ENCODE measurements around the gene FSCN2.

Gene FSCN2

DNA sequence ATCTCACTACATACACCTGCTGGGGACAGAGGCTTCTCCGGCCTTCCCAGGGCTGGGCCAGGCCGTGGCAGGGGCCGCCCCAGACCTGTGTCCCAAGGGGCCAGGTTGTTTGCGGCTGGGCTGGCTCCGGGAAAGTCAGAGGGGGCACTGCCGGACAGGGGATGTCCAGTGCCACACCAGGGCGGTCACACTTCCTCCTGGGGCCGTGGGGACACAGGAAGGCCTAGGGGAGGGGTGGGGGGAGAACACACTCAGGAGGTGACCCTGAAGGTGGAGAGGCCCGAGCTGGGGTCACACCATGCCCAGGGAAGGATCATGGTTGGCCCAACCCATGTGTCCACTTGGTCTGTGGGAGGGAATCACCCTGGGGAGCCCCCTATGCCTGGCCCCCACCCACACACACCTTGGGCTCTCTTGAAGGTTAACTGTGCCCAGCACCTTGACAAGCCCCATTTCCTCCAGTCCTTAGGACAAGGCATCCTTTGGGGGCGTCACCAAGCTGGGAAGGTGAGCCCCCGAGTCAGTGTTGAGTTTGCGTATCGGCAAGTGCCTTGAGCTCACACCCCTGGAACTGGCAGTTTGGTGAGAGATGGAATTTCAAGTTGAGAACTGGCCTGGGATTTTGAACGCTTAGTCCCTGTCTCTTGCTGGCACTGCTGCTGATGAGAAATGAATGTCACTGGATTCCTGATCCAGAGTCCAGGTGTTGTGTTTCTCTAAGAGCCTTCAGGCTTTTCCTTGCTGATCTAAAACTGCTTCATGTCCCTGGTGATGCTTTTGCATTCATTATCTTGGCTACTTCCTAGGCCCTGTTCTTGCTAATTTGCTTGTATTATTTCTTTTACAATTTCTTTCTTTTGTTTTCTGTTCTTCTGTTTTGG is 7.9 kb upstream of the FSCN2 start:
- Histone ChIP-seq H3F3A (ENCODE audit: insufficient read depth, low read length) (peaks cover 8% of the 10 kb centered on the region; the same call in 1 of the 2 replicates), H3K4me2 (ENCODE audit: low read length) (peak overlapping the region; percentile 96; the same call in 1 of the 2 replicates), H3K36me3 (ENCODE audit: insufficient read depth, low read length) (no peaks in the 10 kb centered on the region), H3K9me2 (ENCODE audit: low read depth, low read length) (no peaks in the 10 kb centered on the region), H2AFZ (ENCODE audit: low read length) (no peak overlapping the region), H3K79me2 (ENCODE audit: insufficient read depth, low read length) (no peaks in the 10 kb centered on the region), H3K4me3 (ENCODE audit: low read depth, low read length, poor library complexity, severe bottlenecking) (peak overlapping the region; percentile 56), H3K27ac (ENCODE audit: low read depth, low read length, poor library complexity, severe bottlenecking) (no peak overlapping the region), H3K27me3 (ENCODE audit: insufficient read depth, low read length) (peaks cover 16% of the 10 kb centered on the region; the same call in 1 of the 2 replicates), H3K4me1 (ENCODE audit: insufficient read depth, low read length, severe bottlenecking) (peaks cover 49% of the 10 kb centered on the region), H4K20me1 (ENCODE audit: insufficient read depth, low read length) (no peaks in the 10 kb centered on the region), H3K9ac (ENCODE audit: low read length) (peak overlapping the region; percentile 61; the same call in 1 of the 2 replicates), H3K9me3 (ENCODE audit: low read length) (no peaks in the 10 kb centered on the region)
- no peak for TF ChIP-seq EZH2 (IDR thresholded peaks at IDR 0.05; ENCODE audit: borderline replicate concordance, low read length)
- TF ChIP-seq, protein P1, sequence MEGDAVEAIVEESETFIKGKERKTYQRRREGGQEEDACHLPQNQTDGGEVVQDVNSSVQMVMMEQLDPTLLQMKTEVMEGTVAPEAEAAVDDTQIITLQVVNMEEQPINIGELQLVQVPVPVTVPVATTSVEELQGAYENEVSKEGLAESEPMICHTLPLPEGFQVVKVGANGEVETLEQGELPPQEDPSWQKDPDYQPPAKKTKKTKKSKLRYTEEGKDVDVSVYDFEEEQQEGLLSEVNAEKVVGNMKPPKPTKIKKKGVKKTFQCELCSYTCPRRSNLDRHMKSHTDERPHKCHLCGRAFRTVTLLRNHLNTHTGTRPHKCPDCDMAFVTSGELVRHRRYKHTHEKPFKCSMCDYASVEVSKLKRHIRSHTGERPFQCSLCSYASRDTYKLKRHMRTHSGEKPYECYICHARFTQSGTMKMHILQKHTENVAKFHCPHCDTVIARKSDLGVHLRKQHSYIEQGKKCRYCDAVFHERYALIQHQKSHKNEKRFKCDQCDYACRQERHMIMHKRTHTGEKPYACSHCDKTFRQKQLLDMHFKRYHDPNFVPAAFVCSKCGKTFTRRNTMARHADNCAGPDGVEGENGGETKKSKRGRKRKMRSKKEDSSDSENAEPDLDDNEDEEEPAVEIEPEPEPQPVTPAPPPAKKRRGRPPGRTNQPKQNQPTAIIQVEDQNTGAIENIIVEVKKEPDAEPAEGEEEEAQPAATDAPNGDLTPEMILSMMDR (IDR thresholded peaks at IDR 0.05; ENCODE audit: low read length): no peak

- no peak overlapping the region for H3K4me3 ChIP-seq (ENCODE audit: low read depth, low read length, poor library complexity, severe bottlenecking)
- no peak for TF ChIP-seq EZH2 (IDR thresholded peaks at IDR 0.05; ENCODE audit: borderline replicate concordance, low read length)
- TF ChIP-seq, protein P1 (IDR thresholded peaks at IDR 0.05; ENCODE audit: low read length): peak; percentile 56
- H3K27ac ChIP-seq (ENCODE audit: low read depth, low read length, poor library complexity, severe bottlenecking): no peak overlapping the region
- no peak overlapping the region for H2AFZ ChIP-seq (ENCODE audit: low read length)
- H4K20me1 ChIP-seq (ENCODE audit: insufficient read depth, low read length): no peaks in the 10 kb centered on the region
- peaks cover 24% of the 10 kb centered on the region for H3K4me1 ChIP-seq (ENCODE audit: insufficient read depth, low read length, severe bottlenecking)
- no peak overlapping the region for H3K4me2 ChIP-seq (ENCODE audit: low read length)
- H3K27me3 ChIP-seq (ENCODE audit: insufficient read depth, low read length): peaks cover 28% of the 10 kb centered on the region; the same call in 1 of the 2 replicates
- no peaks in the 10 kb centered on the region for H3K9me2 ChIP-seq (ENCODE audit: low read depth, low read length)
- no peaks in the 10 kb centered on the region for H3F3A ChIP-seq (ENCODE audit: insufficient read depth, low read length)
- no peak overlapping the region for H3K9ac ChIP-seq (ENCODE audit: low read length)
- H3K36me3 ChIP-seq (ENCODE audit: insufficient read depth, low read length): no peaks in the 10 kb centered on the region
- H3K9me3 ChIP-seq (ENCODE audit: low read length): no peaks in the 10 kb centered on the region
- no peaks in the 10 kb centered on the region for H3K79me2 ChIP-seq (ENCODE audit: insufficient read depth, low read length)
Observed at GRCh38 chr17:81522491-81523401, 5.4 kb upstream of the FSCN2 start.

DNA sequence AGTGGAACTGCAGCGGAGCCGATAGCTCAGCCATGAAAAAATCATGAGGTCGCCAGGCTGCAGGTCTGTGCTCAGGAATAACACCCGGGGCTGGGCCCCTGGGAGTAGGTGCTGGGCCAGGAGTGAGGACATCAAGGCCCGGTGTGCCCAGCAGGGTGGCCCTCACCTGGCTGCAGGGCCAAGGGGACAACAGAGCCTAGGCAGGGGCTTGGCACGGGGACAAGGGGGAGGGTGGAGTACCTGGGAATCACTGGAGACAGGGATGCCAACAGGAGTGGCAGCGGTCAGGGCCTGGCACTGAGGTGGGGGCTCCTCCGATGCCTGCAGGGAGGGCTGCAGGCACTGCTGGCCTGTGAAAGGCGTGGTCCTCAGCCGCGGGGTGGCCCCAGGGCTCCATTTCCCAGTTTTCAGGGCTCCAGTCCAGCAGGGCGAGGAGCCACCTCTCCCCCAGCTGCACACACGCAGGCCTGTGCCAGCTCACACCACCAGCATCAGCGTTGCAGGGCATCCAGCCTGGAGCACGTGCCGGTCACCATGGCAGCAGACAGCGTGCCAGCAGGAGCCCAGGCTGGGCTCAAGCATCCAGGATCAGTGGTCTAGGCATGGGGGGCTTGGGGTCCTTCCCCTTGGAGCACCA is 4.7 kb upstream of the FSCN2 start:
- Histone ChIP-seq H3K9me3 (ENCODE audit: low read length) (no peaks in the 10 kb centered on the region), H3K9ac (ENCODE audit: low read length) (no peak overlapping the region), H3K79me2 (ENCODE audit: insufficient read depth, low read length) (no peaks in the 10 kb centered on the region), H3F3A (ENCODE audit: insufficient read depth, low read length) (no peaks in the 10 kb centered on the region), H4K20me1 (ENCODE audit: insufficient read depth, low read length) (no peaks in the 10 kb centered on the region), H3K36me3 (ENCODE audit: insufficient read depth, low read length) (no peaks in the 10 kb centered on the region), H3K27ac (ENCODE audit: low read depth, low read length, poor library complexity, severe bottlenecking) (no peak overlapping the region), H3K4me1 (ENCODE audit: insufficient read depth, low read length, severe bottlenecking) (peaks cover 16% of the 10 kb centered on the region), H3K4me2 (ENCODE audit: low read length) (no peak overlapping the region), H3K4me3 (ENCODE audit: low read depth, low read length, poor library complexity, severe bottlenecking) (no peak overlapping the region), H3K27me3 (ENCODE audit: insufficient read depth, low read length) (peaks cover 28% of the 10 kb centered on the region; the same call in 1 of the 2 replicates), H2AFZ (ENCODE audit: low read length) (no peak overlapping the region), H3K9me2 (ENCODE audit: low read depth, low read length) (no peaks in the 10 kb centered on the region)
- TF ChIP-seq, protein P1 (IDR thresholded peaks at IDR 0.05; ENCODE audit: low read length): no peak
- no peak for TF ChIP-seq EZH2 (IDR thresholded peaks at IDR 0.05; ENCODE audit: borderline replicate concordance, low read length)
